Thoracic aorta endothelial cell (primary cell): ENCODE measurements around the gene ROBO4. TPM values are rescaled to one million over a fixed set of nuclear protein-coding genes. Genes with fewer than 3 reads are reported as not detected.

Experiments
- total RNA-seq: library from RNA; depleted of rRNA; stranded (reverse); fragments of >200 nt; gene quantifications from 2 replicates; pipeline ENCODE4 v1.2.3, GENCODE V29; 2012

Gene ROBO4
- 265 and 303 TPM in 2 replicates for total RNA-seq

GRCh38 chr11:124897674-124898262 lies at the start of gene ROBO4:
Gene ROBO4, minus strand, starts transcription at chr11:124897865. Its CDS starts 70 bp downstream, at chr11:124897795.

GRCh38 chr11:124935548-124936514 lies 38.2 kb upstream of the ROBO4 start, which contains the start of gene HEPACAM:
Gene HEPACAM, minus strand, starts transcription at chr11:124936047. Its CDS starts 41 bp downstream, at chr11:124936006.

GRCh38 chr11:124918950-124919349 lies 21.3 kb upstream of the ROBO4 start, which contains the start of gene HEPN1:
Gene HEPN1, plus strand, starts transcription at chr11:124919250.

GRCh38 chr11:124865181-124865901 lies 32.3 kb downstream of the ROBO4 start, which contains the start of gene ROBO3:
Gene ROBO3, plus strand, starts transcription at chr11:124865432. Its CDS starts 146 bp downstream, at chr11:124865578.

Other genes starting within 250 kb of the ROBO4 start
- gene SIAE, start 224.1 kb downstream of the ROBO4 start, total RNA-seq = 18.2 and 20.4 TPM in 2 replicates
- gene SPA17, start 224.0 kb downstream of the ROBO4 start, total RNA-seq = 10.4 and 10.6 TPM in 2 replicates
- gene NRGN, start 157.9 kb downstream of the ROBO4 start, total RNA-seq = 8.2 and 10.9 TPM in 2 replicates
- 0.27 and 0.43 TPM in 2 replicates for gene VSIG2, start 145.6 kb downstream of the ROBO4 start, total RNA-seq
- gene ESAM, start 135.6 kb downstream of the ROBO4 start, total RNA-seq = 136 and 154 TPM in 2 replicates
- 20.1 and 23.7 TPM in 2 replicates for gene MSANTD2, start 97.5 kb downstream of the ROBO4 start, total RNA-seq
- gene ROBO3, start 32.4 kb downstream of the ROBO4 start, total RNA-seq = 18.1 and 19.9 TPM in 2 replicates
- gene HEPN1, start 21.4 kb upstream of the ROBO4 start, total RNA-seq = 0.13 TPM in 1 of 2 replicates, not detected in the other
- not detected in 2 replicates for gene HEPACAM, start 38.2 kb upstream of the ROBO4 start, total RNA-seq
- 6.6 and 7.7 TPM in 2 replicates for gene CCDC15, start 56.3 kb upstream of the ROBO4 start, total RNA-seq
- gene SLC37A2, start 165.4 kb upstream of the ROBO4 start, total RNA-seq = 0.57 and 0.66 TPM in 2 replicates
- 21.0 and 21.4 TPM in 2 replicates for gene TMEM218, start 213.8 kb upstream of the ROBO4 start, total RNA-seq